ENCODE data around the gene ELP4.
A peak's percentile ranks its signal among the peaks of the same experiment; 100 is the strongest.
"Not testable (repeated sequence)": the region's sequence is repeated elsewhere in the genome, so short reads cannot be mapped to it uniquely, and the experiment has no call there.

Gene ELP4

GRCh38 chr11:31509429-31510345, at the start of gene ELP4, which contains the start of gene IMMP1L:
ELP4 (plus strand) TSS chr11:31509767; CDS start chr11:31509785, 18 bp downstream.
IMMP1L (minus strand) TSS chr11:31509622; CDS start chr11:31463276, 46,346 bp downstream.
- Mint-ChIP-seq H3K36me3 (no peaks in the 10 kb centered on the region), H3K27ac (peak within 1 kb of the TSS; percentile 98), H3K4me1 (ENCODE audit: low read depth) (peaks cover 49% of the 10 kb centered on the region), H3K9me3 (ENCODE audit: low read depth) (no peaks in the 10 kb centered on the region), H3K4me3 (peak within 1 kb of the TSS; percentile 100), H3K27me3 (no peaks in the 10 kb centered on the region)

- Mint-ChIP-seq H3K27ac (no peak overlapping the region), H3K36me3 (peaks cover 33% of the 10 kb centered on the region), H3K4me3 (no peak overlapping the region), H3K9me3 (ENCODE audit: low read depth) (peaks cover 24% of the 10 kb centered on the region), H3K4me1 (ENCODE audit: low read depth) (no peaks in the 10 kb centered on the region), H3K27me3 (no peaks in the 10 kb centered on the region)
These were observed 45.1 kb upstream of the ELP4 start for GRCh38 chr11:31464436-31464835.

- peaks cover 3% of the 10 kb centered on the region for H3K4me1 Mint-ChIP-seq (ENCODE audit: low read depth)
- no peak overlapping the region for H3K27ac Mint-ChIP-seq
These were observed 35.5 kb upstream of the ELP4 start for GRCh38 chr11:31474083-31474482.

GRCh38 chr11:31477528-31478222, 31.9 kb upstream of the ELP4 start:
- Mint-ChIP-seq H3K4me3 (no peak overlapping the region), H3K9me3 (ENCODE audit: low read depth) (no peaks in the 10 kb centered on the region), H3K4me1 (ENCODE audit: low read depth) (peaks cover 10% of the 10 kb centered on the region), H3K27me3 (no peaks in the 10 kb centered on the region), H3K36me3 (peaks cover 3% of the 10 kb centered on the region), H3K27ac (no peak overlapping the region)

More at GRCh38 chr11:31474083-31474482, 35.5 kb upstream of the ELP4 start:
- Mint-ChIP-seq H3K36me3 (peaks cover 17% of the 10 kb centered on the region), H3K4me3 (no peak overlapping the region), H3K27me3 (no peaks in the 10 kb centered on the region), H3K9me3 (ENCODE audit: low read depth) (no peaks in the 10 kb centered on the region)

- H3K9me3 Mint-ChIP-seq (ENCODE audit: low read depth), result no peaks in the 10 kb centered on the region
- H3K4me1 Mint-ChIP-seq (ENCODE audit: low read depth), result peaks cover 11% of the 10 kb centered on the region
- no peak overlapping the region for H3K4me3 Mint-ChIP-seq
- no peak overlapping the region for H3K27ac Mint-ChIP-seq
- peaks cover 3% of the 10 kb centered on the region for H3K36me3 Mint-ChIP-seq
- no peaks in the 10 kb centered on the region for H3K27me3 Mint-ChIP-seq
These were observed 31.4 kb upstream of the ELP4 start for GRCh38 chr11:31478223-31478590.

- Mint-ChIP-seq H3K36me3 (peaks cover 3% of the 10 kb centered on the region), H3K9me3 (ENCODE audit: low read depth) (no peaks in the 10 kb centered on the region), H3K27ac (no peak overlapping the region), H3K27me3 (no peaks in the 10 kb centered on the region), H3K4me1 (ENCODE audit: low read depth) (peaks cover 11% of the 10 kb centered on the region), H3K4me3 (no peak overlapping the region)
These were observed 30.5 kb upstream of the ELP4 start for GRCh38 chr11:31479066-31479465.

GRCh38 chr11:31480930-31481329, 28.6 kb upstream of the ELP4 start:
- H3K36me3 Mint-ChIP-seq, result peaks cover 3% of the 10 kb centered on the region
- no peaks in the 10 kb centered on the region for H3K9me3 Mint-ChIP-seq (ENCODE audit: low read depth)
- H3K4me3 Mint-ChIP-seq, result no peak overlapping the region
- no peak overlapping the region for H3K27ac Mint-ChIP-seq
- H3K4me1 Mint-ChIP-seq (ENCODE audit: low read depth), result peaks cover 12% of the 10 kb centered on the region
- no peaks in the 10 kb centered on the region for H3K27me3 Mint-ChIP-seq

GRCh38 chr11:31484497-31484896, 25.1 kb upstream of the ELP4 start:
- Mint-ChIP-seq H3K4me3 (no peak overlapping the region), H3K4me1 (ENCODE audit: low read depth) (peaks cover 11% of the 10 kb centered on the region), H3K27me3 (no peaks in the 10 kb centered on the region), H3K9me3 (ENCODE audit: low read depth) (no peaks in the 10 kb centered on the region), H3K27ac (no peak overlapping the region), H3K36me3 (peaks cover 3% of the 10 kb centered on the region)

GRCh38 chr11:31487848-31488247, 21.7 kb upstream of the ELP4 start:
- peaks cover 7% of the 10 kb centered on the region for H3K36me3 Mint-ChIP-seq
- no peaks in the 10 kb centered on the region for H3K27me3 Mint-ChIP-seq

GRCh38 chr11:31492320-31492913, 17.1 kb upstream of the ELP4 start:
- H3K4me1 Mint-ChIP-seq (ENCODE audit: low read depth), result peaks cover 35% of the 10 kb centered on the region
- H3K9me3 Mint-ChIP-seq (ENCODE audit: low read depth), result no peaks in the 10 kb centered on the region
- no peak overlapping the region for H3K27ac Mint-ChIP-seq
- peaks cover 28% of the 10 kb centered on the region for H3K36me3 Mint-ChIP-seq
- H3K27me3 Mint-ChIP-seq, result no peaks in the 10 kb centered on the region
- H3K4me3 Mint-ChIP-seq, result no peak overlapping the region

More at GRCh38 chr11:31487848-31488247, 21.7 kb upstream of the ELP4 start:
- no peaks in the 10 kb centered on the region for H3K9me3 Mint-ChIP-seq (ENCODE audit: low read depth)
- H3K4me1 Mint-ChIP-seq (ENCODE audit: low read depth), result peaks cover 20% of the 10 kb centered on the region
- H3K4me3 Mint-ChIP-seq, result no peak overlapping the region
- H3K27ac Mint-ChIP-seq, result no peak overlapping the region

- no peak overlapping the region for H3K4me3 Mint-ChIP-seq
- no peak overlapping the region for H3K27ac Mint-ChIP-seq
- peaks cover 34% of the 10 kb centered on the region for H3K4me1 Mint-ChIP-seq (ENCODE audit: low read depth)
- H3K36me3 Mint-ChIP-seq, result peaks cover 28% of the 10 kb centered on the region
- no peaks in the 10 kb centered on the region for H3K9me3 Mint-ChIP-seq (ENCODE audit: low read depth)
- H3K27me3 Mint-ChIP-seq, result no peaks in the 10 kb centered on the region
These were observed 16.3 kb upstream of the ELP4 start for GRCh38 chr11:31493235-31493634.

- H3K9me3 Mint-ChIP-seq (ENCODE audit: low read depth), result not testable (repeated sequence)
- H3K4me1 Mint-ChIP-seq (ENCODE audit: low read depth), result peaks cover 39% of the 10 kb centered on the region
These were observed 15.8 kb upstream of the ELP4 start for GRCh38 chr11:31493762-31494161.

GRCh38 chr11:31499576-31500178, 9.9 kb upstream of the ELP4 start:
- Mint-ChIP-seq H3K9me3 (ENCODE audit: low read depth) (no peaks in the 10 kb centered on the region), H3K27me3 (no peaks in the 10 kb centered on the region), H3K36me3 (peaks cover 19% of the 10 kb centered on the region), H3K27ac (no peak overlapping the region), H3K4me3 (no peak overlapping the region), H3K4me1 (ENCODE audit: low read depth) (peaks cover 30% of the 10 kb centered on the region)

More at GRCh38 chr11:31493762-31494161, 15.8 kb upstream of the ELP4 start:
- H3K36me3 Mint-ChIP-seq, result peaks cover 28% of the 10 kb centered on the region
- H3K27me3 Mint-ChIP-seq, H3K4me3 Mint-ChIP-seq, H3K27ac Mint-ChIP-seq: not testable (repeated sequence)

GRCh38 chr11:31500560-31500959, 9.0 kb upstream of the ELP4 start:
- Mint-ChIP-seq H3K36me3 (peaks cover 11% of the 10 kb centered on the region), H3K27ac (no peak overlapping the region), H3K4me1 (ENCODE audit: low read depth) (peaks cover 31% of the 10 kb centered on the region), H3K27me3 (no peaks in the 10 kb centered on the region), H3K4me3 (no peak overlapping the region), H3K9me3 (ENCODE audit: low read depth) (no peaks in the 10 kb centered on the region)
